Upper lobe of left lung (tissue), 6 donors: Measurements from ENCODE around the gene DMRTA1. TPM values are rescaled to one million over a fixed set of nuclear protein-coding genes. Genes with fewer than 3 reads are reported as not detected.

Experiments used
- ATAC-seq, 2 donors: fragments of 200-7000 bp; cut with Tn5 transposase; one replicate each; pipeline ENCODE4 v1.9.1; 2022; ENCODE audit warnings: mild to moderate bottlenecking in 2 of 2, moderate library complexity in 2 of 2; ENCODE audit not compliant: low FRiP score in 2 of 2
- DNase-seq, 2 donors: peaks; one replicate each; pipeline ENCODE4 v3.0.0-alpha.2; 2019 to 2020
- H3K27ac ChIP-seq, 4 donors: fragments of 200-600 bp; sonication (generic); one replicate each; pipeline ENCODE4 v1.5.1; 2016 to 2019
- H3K27me3 ChIP-seq, 4 donors: fragments of 200-600 bp; sonication (generic); one replicate each; pipeline ENCODE4 v1.5.1; 2017 to 2019
- H3K36me3 ChIP-seq, 4 donors: fragments of 200-600 bp; sonication (generic); one replicate each; pipeline ENCODE4 v1.5.1; 2016 to 2019
- H3K4me1 ChIP-seq, 4 donors: fragments of 200-600 bp; sonication (generic); one replicate each; pipeline ENCODE4 v1.5.1; 2018 to 2019
- H3K4me3 ChIP-seq, 4 donors: fragments of 200-600 bp; sonication (generic); one replicate each; pipeline ENCODE4 v1.5.1; 2017 to 2019; ENCODE audit warnings: mild to moderate bottlenecking in 2 of 4, moderate library complexity in 1 of 4
- H3K9me3 ChIP-seq, 4 donors: fragments of 200-600 bp; sonication (generic); one replicate each; pipeline ENCODE4 v1.5.1; 2018 to 2019
- EP300 ChIP-seq, 4 donors: sonication (generic); formaldehyde crosslinking; IDR thresholded peaks; one replicate each; pipeline ENCODE4 v1.5.1; 2017; ENCODE audit warnings: antibody characterized with exemption in 4 of 4, control low read depth in 2 of 4
- POLR2A ChIP-seq, 4 donors: fragments of 450-650 bp; IDR thresholded peaks; one replicate each; pipeline ENCODE4 v1.5.1; 2016 to 2017; ENCODE audit warnings: antibody characterized with exemption in 4 of 4, mild to moderate bottlenecking in 2 of 4
- POLR2AphosphoS5 ChIP-seq, 2 donors: sonication (generic); formaldehyde crosslinking; IDR thresholded peaks; one replicate each; pipeline ENCODE4 v1.5.1; 2017; ENCODE audit warnings: antibody characterized with exemption in 2 of 2
- WGBS, 2 donors: methylation state at CpG; one replicate each; pipeline ENCODE4 v1.1.5; 2017 to 2018; 5-methylcytosine and 5-hydroxymethylcytosine counted together
- total RNA-seq, 6 donors: library from RNA; depleted of rRNA in 4 of 6; stranded (reverse); fragments of >200 nt in 4 of 6; gene quantifications; one replicate each; pipeline versions ENCODE4 v1.1.0 to v1.2.1, GENCODE V29; 2016 to 2021
- TF ChIP-seq, protein P1 (sequence below), 6 experiments: fragments of 450-650 bp in 4 of 6; fragments of 200-600 bp in 2 of 6; sonication (generic) in 2 of 6; IDR thresholded peaks; one replicate each; pipeline ENCODE4 v1.5.1; 2016 to 2019; ENCODE audit warnings: antibody characterized with exemption in 6 of 6
- donor health status: DM: no; HTN: no; CAD: no; lungs with moderate emphysema.
- donor health status: DM: no; HTN: yes; CAD: no; lungs with severe emphysema.

Gene DMRTA1
- total RNA-seq, 6 donors from 2014 or later: 1.3 to 5.7 (median 2.2) TPM

DNA sequence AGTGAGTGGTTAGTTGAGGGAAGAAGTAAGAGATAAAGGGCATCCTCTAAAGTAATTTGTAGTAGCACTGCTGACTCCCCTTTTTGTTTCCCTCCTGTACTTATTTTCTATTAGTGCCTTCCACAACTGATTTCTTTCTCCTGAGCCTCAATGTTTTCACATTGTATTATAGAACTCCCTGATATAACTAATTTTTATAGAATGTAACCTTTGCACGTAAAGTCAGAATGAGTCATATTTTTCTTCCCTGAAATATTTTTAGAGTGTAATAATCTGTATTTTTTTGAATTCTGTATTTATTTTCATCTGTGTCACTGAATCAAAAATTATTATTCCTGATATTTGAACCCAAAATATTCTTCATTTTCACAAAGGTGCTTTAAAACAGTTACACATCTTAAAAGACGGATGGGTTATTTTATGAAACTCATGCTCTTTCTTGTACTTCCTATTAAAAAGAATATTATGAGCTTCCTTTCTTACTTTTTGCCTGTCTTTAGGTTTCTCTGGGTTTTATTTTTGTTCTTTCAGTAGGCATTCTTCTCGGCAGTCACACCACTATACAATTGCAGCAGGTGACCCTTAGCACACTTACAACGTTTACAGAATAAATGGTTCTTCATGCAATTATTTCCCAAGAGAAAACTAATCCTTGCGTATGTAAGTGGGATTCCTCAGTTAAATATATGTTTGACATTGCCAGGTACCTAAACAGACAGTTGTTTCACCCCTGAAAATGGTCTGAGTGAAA, 30.5 kb upstream of the DMRTA1 start:
- 52 to 54% methylated on average over 5 of the region's 5 CpGs for WGBS, 2 donors
- Histone ChIP-seq H3K9me3 (no peaks in the 10 kb centered on the region), H3K36me3 (no peaks in the 10 kb centered on the region), H3K4me3 (no peak overlapping the region), H3K4me1 (no peaks in the 10 kb centered on the region), H3K27ac (no peak overlapping the region), H3K27me3 (no peaks in the 10 kb centered on the region)
- TF ChIP-seq POLR2AphosphoS5 (IDR thresholded peaks at IDR 0.05): no peak
- no peak for ATAC-seq
- no peak for DNase-seq

DNA sequence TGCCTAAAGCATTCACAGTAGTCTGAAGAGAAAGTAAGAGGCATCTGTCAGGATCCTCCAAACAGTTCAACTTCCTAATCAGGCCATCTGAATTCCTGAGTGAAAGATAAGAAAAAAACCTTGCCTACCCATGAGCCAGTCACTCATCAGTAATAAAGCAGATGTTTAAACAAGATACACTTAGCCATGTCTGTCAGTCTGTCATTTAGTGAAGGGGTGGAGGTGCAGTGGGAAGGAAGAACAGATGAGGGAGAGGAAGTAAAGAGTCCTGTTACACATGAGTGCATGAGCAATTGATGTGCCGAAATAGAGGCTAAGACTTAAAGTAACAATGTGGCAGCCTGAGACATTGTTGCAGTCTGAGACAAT, 29.9 kb upstream of the DMRTA1 start:
- H3K4me3 ChIP-seq: no peak overlapping the region
- DNase-seq (no peak), ATAC-seq (no peak)
- no peaks in the 10 kb centered on the region for H3K36me3 ChIP-seq
- H3K9me3 ChIP-seq: no peaks in the 10 kb centered on the region
- TF ChIP-seq EP300 (IDR thresholded peaks at IDR 0.05): no peak
- no peak for TF ChIP-seq POLR2AphosphoS5 (IDR thresholded peaks at IDR 0.05)
- no peak for TF ChIP-seq POLR2A (IDR thresholded peaks at IDR 0.05)
- 20 to 30% methylated on average over 1 of the region's 1 CpG for WGBS, 2 donors
- no peaks in the 10 kb centered on the region for H3K4me1 ChIP-seq
- H3K27me3 ChIP-seq: no peaks in the 10 kb centered on the region
- no peak overlapping the region for H3K27ac ChIP-seq

DNA sequence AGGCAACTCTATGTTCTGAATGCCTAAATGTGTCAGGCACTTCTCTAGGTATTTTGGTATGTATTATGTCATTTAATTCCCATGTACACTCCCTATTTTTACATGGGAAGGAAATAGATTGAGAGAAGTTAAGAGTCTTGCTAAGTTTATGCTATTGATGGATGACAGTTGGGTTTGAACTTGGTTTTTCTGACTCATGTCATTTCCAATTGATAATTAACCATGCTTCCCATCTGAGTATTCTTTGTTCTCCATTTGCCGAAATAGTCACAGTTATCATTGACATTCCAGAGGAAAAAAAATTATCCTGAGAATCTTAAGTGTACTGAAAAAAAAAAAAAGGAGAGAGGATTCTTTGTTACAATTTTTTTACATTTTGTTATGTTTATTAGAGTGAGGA, 23.1 kb upstream of the DMRTA1 start:
- no peak overlapping the region for H3K4me3 ChIP-seq
- TF ChIP-seq POLR2A (IDR thresholded peaks at IDR 0.05): no peak
- TF ChIP-seq EP300 (IDR thresholded peaks at IDR 0.05): no peak
- TF ChIP-seq, protein P1, sequence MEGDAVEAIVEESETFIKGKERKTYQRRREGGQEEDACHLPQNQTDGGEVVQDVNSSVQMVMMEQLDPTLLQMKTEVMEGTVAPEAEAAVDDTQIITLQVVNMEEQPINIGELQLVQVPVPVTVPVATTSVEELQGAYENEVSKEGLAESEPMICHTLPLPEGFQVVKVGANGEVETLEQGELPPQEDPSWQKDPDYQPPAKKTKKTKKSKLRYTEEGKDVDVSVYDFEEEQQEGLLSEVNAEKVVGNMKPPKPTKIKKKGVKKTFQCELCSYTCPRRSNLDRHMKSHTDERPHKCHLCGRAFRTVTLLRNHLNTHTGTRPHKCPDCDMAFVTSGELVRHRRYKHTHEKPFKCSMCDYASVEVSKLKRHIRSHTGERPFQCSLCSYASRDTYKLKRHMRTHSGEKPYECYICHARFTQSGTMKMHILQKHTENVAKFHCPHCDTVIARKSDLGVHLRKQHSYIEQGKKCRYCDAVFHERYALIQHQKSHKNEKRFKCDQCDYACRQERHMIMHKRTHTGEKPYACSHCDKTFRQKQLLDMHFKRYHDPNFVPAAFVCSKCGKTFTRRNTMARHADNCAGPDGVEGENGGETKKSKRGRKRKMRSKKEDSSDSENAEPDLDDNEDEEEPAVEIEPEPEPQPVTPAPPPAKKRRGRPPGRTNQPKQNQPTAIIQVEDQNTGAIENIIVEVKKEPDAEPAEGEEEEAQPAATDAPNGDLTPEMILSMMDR (IDR thresholded peaks at IDR 0.05): no peak
- TF ChIP-seq POLR2AphosphoS5 (IDR thresholded peaks at IDR 0.05): no peak
- WGBS, 2 donors: 78 to 86% methylated on average over 1 of the region's 1 CpG
- DNase-seq: no peak
- H3K4me1 ChIP-seq: no peaks in the 10 kb centered on the region
- no peaks in the 10 kb centered on the region for H3K36me3 ChIP-seq
- no peaks in the 10 kb centered on the region for H3K27me3 ChIP-seq
- no peak for ATAC-seq
- H3K9me3 ChIP-seq: no peaks in the 10 kb centered on the region
- no peak overlapping the region for H3K27ac ChIP-seq

DNA sequence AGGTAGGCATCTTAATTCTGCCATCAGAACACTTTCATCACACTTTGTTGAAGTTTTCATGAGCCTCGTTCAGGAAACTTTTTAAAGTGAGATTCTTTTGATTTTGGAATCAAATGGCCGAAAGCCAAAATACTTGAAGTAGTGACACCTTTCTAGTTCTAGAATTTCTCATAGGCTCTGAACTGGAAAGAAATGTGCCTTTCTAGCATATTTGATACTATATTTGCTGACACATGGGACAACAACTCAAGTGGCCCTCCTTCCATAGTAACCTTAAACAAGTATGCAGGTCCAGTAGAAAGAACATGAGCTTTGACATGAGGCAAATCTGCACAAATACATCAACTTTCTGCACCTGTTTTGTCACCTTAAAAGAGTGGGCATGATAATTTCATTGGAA, 22.0 kb upstream of the DMRTA1 start:
- ATAC-seq (no peak), DNase-seq (no peak)
- H3K4me1 ChIP-seq: no peaks in the 10 kb centered on the region
- H3K36me3 ChIP-seq: no peaks in the 10 kb centered on the region
- WGBS, 2 donors: 62 to 63% methylated on average over 2 of the region's 2 CpGs
- no peak overlapping the region for H3K4me3 ChIP-seq
- no peaks in the 10 kb centered on the region for H3K9me3 ChIP-seq
- no peaks in the 10 kb centered on the region for H3K27me3 ChIP-seq
- H3K27ac ChIP-seq: no peak overlapping the region
- TF ChIP-seq POLR2A (IDR thresholded peaks at IDR 0.05) (no peak), POLR2AphosphoS5 (IDR thresholded peaks at IDR 0.05) (no peak), EP300 (IDR thresholded peaks at IDR 0.05) (no peak)
- TF ChIP-seq, protein P1 (IDR thresholded peaks at IDR 0.05): no peak

DNA sequence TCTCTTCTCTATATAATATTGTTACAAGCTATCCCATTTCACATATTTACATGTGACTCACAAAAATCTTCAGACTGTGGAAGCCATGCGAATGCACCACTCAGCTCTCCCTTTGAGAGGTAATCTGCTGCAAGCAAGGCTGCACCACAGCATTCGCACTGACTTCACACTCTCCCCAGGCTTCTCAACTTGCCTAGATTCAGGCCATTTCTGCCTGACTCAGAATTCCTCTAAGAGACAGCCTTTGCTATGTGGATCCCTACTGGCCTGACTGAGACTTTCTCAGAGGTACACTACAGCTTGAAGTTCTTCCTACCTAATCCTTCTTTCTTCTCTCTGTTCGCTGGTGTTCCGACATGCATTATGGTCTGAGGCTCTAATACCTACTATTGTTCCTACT, 21.1 kb upstream of the DMRTA1 start:
- DNase-seq (no peak), ATAC-seq (no peak)
- H3K36me3 ChIP-seq: no peaks in the 10 kb centered on the region
- TF ChIP-seq POLR2AphosphoS5 (IDR thresholded peaks at IDR 0.05): no peak
- H3K27ac ChIP-seq: no peak overlapping the region
- H3K9me3 ChIP-seq: no peaks in the 10 kb centered on the region
- H3K4me1 ChIP-seq: no peaks in the 10 kb centered on the region
- no peaks in the 10 kb centered on the region for H3K27me3 ChIP-seq
- WGBS, 2 donors: 72 to 79% methylated on average over 4 of the region's 4 CpGs
- H3K4me3 ChIP-seq: no peak overlapping the region

DNA sequence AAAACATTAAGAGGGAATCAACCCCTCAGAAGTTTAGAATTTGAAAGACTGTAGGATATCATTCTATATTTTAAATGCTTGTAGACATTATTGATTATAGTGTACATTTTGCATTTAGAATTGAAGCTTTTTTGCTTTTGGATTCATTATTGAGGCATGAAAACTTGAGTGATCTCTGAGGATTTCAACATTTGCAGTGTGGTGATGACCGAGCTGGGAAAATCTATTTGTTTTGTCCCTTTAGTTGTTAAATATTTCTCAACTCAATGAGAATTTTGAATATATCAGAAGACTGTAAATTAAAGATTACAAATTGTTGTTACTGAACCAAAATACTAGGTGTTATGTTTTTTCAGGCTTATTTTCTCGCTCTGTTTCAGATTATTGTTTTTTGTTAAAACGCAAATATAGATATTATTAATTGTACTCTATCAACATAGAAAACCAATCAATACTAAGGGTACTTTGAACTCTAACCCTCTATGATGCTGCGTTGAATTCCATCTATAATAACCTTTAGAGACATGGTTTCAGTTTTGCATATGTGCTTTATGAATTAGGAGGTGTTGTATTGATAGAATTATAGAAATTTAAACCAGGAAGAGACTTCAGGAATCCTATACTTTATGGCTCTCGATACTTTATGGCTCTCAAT, 19.3 kb upstream of the DMRTA1 start:
- no peaks in the 10 kb centered on the region for H3K27me3 ChIP-seq
- no peaks in the 10 kb centered on the region for H3K36me3 ChIP-seq
- DNase-seq: no peak
- no peaks in the 10 kb centered on the region for H3K9me3 ChIP-seq
- no peak overlapping the region for H3K4me3 ChIP-seq
- H3K27ac ChIP-seq: no peak overlapping the region
- no peak for ATAC-seq
- TF ChIP-seq EP300 (IDR thresholded peaks at IDR 0.05) (no peak), POLR2AphosphoS5 (IDR thresholded peaks at IDR 0.05) (no peak), POLR2A (IDR thresholded peaks at IDR 0.05) (no peak)
- TF ChIP-seq, protein P1 (IDR thresholded peaks at IDR 0.05): no peak
- 78 to 89% methylated on average over 5 of the region's 5 CpGs for WGBS, 2 donors
- H3K4me1 ChIP-seq: no peaks in the 10 kb centered on the region
